HG02610 (cell line): ENCODE measurements around the gene SNTG2.
"Not testable (repeated sequence)": the region's sequence is repeated elsewhere in the genome, so short reads cannot be mapped to it uniquely, and the experiment has no call there.

ENCODE experiments used
- ATAC-seq: cut with Tn5 transposase; IDR thresholded peaks from one replicate; pipeline ENCODE4 v1.9.1; 2021; ENCODE audit warnings: mild to moderate bottlenecking, moderate library complexity; ENCODE audit not compliant: unreplicated experiment

The SNTG2 gene

DNA sequence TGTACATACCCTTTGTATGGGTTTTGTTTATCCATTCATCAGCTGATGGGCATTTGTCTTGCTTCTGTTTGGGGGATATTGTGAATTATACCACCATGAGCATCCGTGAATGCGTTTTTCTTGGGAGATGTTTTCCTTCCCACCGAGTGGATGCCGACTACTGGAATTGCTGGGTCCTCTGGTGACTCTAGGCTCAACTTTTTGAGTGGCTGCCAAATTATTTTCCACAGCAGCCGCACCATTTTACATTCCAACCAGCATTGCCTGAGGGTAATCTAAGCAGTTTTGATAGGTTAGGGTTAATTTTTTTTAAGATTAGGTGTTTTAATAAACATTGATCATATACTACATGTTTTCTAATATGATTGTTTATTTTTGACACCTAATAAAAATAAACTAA is 220.1 kb downstream of the SNTG2 start:
- ATAC-seq: no peak

DNA sequence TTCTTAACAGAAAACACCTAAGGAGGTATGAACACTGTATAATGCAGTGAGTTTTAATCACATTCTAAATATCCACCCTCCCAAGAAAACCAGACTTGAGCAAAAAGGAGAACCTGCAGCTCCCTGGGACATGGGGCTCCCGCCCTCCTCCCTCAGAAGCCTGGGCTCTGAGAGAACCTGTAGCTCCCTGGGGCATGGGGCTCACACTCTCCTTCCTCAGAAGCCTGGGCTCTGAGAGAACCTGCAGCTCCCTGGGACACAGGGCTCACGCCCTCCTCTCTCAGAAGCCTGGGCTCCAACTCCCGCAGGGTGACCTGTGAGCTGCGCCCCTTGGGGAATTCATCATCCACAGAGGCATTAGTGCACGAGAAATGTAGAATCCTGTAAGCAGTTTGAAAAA is 222.9 kb downstream of the SNTG2 start:
- no peak for ATAC-seq

DNA sequence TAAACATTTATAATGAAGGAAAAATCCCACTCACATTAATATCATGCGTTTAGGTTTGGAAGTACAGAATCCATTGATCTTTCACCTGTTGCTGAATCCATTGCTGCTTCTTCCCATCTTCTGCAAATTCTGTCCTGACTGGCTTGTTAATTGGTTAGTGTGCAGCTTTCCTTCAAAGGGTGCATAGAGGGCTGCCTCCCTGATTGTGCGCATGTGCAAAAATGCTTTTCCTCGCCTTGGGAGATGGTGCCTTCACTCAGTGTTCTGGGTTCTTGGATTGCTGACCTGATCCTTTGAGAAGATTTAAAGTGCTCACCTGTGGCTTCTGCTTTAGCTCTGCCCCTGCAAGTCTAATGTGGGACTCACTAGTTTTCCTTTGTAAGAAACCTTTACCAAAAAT is 231.2 kb downstream of the SNTG2 start:
- no peak for ATAC-seq

DNA sequence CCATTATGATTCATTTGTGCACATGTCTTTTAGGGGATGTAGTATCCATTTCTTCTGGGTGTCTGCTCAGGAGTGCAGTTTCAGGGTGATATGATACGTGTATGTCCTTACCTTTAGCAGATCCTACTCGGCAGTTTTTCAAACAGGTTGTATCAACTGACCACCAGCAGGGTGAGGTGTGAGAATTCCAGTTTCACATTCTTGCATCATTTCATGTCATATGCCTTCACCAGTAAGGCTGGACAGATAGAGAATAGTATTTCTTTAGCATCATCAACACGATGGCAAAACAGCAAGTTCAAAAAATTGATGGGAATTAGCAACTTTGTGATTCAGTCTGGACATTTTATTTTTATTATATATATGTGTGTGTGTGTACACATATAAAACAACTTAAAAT is 232.7 kb downstream of the SNTG2 start:
- ATAC-seq: no peak

DNA sequence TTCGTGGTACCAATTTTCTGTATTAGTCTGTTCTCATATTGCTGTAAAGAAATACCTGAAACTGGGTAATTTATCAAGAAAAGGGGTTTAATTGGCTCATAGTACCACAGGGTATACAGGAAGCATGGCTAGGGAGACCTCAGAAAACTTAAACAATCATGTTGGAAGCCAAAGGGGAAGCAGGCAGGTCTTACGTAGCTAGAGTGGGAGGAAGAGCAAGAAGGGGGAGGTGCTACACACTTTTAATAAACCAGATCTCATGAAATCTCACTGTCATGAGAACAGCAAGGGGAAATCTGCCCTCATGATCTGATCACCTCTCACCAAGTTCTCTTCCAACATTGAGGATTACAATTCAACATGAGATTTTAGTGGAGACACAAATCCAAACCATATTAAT is 235.8 kb downstream of the SNTG2 start:
- ATAC-seq: no peak

DNA sequence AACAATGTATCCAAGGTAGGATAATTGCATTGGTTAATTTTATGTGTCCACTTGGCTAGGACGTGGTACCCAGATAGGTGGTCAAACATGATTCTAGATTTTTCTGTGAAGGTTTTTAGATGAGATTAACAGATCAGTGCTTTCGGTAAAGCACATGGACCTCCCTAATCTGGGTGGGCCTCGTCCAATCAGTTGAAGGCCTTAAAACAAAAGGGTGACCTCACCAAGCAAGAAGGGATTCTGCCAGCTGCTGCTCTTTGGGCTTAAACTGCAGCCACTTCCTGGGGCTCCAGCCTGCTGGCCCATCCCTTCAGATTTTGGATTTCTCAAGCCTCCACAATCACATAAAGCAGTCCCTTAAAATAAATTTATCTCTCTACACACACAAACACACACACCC is 236.5 kb downstream of the SNTG2 start:
- ATAC-seq: no peak

DNA sequence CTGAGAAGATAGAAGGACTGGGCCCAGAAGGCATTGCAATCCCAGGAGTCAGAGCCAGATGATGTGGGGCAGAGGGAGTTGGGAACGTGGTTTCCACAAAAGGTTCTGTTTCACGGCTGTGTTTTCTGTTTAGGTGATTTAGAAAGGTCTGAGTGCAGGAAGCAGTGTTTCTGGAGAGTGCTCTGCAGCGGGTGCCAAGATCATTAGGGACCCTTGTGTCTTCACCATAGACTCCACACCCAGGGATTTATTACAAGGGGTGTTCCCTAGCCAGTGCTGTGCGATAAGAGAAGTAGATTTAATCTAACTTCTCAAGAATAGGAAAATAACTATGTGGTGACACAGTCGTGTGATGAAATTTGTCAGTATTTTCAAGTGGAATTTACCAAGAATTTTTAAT is 241.5 kb downstream of the SNTG2 start:
- ATAC-seq: no peak

DNA sequence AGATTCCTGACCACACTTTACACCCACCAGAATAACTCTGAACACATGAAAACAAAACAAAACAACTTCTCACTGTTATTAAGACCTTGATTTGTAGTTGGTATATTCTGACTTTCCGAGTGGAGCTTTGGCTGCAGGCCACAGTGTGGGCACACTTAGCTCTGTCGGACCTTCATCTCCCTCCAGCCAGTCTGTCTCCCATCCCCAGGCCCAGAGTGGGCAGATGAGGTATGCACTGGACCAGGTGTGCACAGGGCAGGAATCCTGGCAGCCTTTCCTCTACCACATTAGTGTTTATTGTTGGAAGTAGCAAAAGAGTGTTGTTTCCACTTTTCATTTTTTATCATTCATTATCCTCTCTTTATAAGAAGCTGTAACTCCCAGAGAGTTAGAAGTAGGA is 243.2 kb downstream of the SNTG2 start:
- ATAC-seq: no peak

DNA sequence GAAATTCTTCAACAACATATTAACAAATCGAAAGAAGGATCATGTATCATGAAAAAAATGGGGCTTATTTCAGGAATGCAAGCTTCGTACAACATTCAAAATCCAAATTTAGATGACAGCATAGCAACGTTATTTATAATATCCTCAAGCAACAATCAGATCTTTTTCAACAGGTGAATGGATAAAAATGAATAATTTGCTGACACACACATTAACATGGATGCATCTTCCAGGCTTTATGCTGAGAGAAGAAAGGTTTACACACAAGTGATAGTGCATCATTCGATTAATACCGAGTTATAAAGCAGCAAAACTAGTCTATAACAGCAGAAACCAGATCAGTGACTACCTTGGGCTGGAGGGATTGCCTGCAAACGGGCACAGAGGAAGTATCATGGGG is 253.1 kb downstream of the SNTG2 start:
- no peak for ATAC-seq

DNA sequence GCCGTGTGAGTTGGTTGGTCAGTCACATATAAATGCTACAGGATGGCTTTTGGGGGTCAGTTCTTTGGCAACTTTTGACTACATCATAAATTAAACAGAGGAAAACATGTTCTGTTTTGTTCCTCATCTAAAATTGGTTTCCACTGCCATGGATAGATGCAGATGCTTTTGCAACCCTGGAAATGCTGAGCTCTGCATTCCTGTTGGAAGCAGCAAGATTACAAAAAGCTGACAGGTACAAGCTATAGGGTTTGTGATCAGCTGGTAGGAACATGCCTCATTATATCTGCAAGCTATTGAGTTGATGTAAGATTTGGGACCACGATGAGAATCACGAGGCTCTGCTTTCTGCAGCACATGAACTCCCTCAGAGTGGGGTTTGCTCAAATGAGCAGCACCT is 255.2 kb downstream of the SNTG2 start:
- no peak for ATAC-seq

DNA sequence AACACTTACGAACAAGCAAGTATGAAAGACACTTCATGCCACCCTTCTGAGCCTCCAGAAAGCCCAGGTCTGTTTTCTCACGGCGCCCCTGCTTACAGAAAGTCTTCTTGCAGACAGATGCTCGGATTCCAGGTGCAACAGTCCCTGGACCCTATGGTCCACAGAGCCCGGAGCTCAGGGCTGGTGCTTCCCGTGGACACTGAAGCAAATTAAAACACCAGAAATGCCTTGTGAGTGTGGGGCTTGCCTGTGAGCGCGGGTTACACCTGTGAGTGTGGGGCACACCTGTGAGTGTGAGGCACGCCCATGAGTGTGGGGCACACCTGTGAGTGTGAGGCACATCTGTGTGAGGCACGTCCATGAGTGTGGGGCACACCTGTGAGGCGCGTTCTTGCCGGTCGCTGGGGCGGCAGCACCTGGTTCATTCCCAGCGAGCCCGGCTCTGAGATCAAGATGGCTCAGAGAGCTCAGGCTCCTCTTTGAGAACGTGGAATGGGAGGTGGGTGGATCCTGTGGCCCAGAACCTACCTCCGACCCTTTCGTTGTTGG is 257.4 kb downstream of the SNTG2 start:
- no peak for ATAC-seq

DNA sequence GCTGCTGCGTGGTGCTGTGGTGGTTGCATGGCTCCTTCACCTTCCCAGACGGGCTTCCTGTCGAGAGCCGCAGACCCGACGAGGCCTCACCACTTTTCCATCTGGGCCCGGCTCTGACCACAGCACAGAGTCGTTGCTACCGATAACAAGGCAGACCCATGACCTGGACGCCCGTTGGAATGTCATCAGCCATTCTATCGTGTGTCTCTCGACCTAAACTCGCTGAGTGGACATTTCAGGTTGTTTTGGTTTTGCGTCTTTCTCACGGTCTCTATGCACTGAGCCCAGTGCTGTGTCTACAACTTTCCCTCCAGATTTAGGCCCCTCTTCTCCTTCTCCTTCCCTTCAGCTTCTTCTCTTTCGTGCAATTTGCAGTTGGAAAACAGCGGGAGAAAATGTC is 257.9 kb downstream of the SNTG2 start:
- no peak for ATAC-seq

DNA sequence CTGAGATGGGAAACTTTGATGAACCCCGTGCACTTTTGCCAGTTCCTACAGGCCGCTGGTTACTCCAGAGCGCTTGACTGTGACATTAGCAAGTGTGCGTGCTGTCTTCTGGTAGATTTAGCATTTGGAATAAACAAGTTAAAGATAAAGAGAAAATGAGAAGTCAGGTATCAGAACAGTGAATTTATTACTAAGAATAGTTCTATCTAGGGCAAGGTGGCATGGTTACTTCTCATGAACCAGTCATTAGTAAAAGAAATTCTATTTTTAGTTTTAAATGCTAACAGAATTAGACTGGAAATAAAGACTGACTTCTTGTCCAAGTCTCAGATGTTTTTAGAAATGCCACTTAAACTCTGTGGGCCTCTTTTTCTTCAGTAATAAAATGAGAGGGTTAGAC is 258.6 kb downstream of the SNTG2 start:
- no peak for ATAC-seq

DNA sequence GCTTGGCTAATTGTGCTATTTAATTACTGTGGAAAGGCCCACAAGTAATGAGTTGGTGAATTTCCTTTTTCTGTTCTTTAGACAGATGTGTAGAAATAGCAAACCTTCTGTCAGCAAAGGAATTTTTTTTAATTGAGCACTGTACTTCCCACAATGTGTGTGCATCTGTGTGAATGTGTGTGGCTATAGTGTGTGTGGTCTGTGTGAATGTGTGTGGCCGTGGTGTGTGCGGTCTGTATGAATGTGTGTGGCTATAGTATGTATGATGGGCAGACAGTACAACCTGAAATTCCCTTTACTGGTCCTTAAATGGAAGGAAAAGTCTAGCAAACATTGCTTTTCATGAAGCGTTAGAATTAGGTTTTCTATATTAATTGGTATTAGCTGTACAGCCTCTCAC is 259.1 kb downstream of the SNTG2 start:
- ATAC-seq: no peak

DNA sequence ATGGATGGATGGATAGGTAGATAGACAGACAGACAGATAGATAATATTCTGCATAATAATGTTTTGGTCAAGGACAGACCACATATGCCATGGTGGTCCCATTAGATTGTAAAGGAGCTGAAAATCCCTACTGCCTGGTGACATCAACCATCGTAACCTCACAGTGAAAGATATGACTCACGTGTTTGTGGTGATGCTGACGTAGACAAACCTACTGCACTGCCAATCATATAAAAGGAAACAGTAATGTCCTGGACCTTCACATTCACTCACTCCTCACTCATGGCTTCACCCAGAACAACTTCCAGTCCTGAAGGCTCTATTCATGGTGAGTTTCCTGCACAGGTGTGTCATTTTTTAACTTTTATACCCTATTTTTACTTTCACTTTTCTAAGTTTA is 259.7 kb downstream of the SNTG2 start:
- no peak for ATAC-seq

DNA sequence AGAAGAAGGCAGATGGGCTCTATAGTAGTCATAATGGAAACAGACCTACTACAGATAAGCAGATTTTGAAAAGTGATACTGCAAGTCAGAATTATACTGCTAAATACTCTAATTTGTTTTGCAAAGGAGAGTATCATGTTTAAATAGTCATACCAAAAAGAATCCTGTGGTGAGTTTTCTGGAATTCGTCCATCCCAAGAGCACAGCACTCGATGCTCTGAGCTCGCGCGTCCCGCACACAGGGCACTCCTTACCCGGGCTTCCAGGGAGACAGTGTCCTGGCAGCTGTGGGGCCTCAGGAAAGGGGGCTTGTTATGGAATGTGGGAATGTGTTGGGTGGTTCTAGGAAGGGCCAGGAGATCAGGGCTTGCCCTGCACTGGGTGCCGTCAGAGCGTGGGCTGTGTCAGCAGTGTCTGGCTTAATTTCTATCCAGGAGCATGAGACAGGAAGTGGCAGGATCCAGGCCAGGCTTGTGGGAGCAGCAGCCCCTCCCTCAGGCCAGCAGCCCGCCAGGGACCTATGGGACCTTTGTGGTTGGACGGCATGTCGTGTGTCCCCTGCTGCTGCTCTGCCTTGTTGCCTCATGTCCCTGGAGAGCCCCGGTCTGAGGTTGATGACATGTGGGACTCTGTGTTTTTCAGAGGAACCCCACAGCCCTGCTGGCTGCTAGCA is 269.4 kb downstream of the SNTG2 start:
- ATAC-seq: no peak

DNA sequence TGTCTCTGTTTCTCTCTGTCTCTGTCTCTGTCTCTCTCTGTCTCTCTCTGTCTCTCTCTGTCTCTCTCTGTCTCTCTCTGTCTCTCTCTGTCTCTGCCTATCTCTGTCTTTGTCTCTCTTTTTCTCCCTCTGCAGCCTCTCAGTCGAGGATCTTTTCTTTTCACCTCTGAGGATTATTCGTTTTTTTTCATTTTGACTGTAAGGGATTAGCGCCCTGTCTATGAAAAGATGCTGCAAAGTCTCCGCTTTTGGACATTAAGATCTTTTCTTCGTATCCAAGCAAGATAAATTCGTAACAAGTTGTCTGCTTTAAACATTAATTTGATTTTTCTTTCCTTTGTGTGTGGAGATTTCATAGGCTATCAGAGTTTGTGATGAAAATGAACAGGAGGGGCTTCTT is 271.4 kb downstream of the SNTG2 start:
- ATAC-seq: no peak

DNA sequence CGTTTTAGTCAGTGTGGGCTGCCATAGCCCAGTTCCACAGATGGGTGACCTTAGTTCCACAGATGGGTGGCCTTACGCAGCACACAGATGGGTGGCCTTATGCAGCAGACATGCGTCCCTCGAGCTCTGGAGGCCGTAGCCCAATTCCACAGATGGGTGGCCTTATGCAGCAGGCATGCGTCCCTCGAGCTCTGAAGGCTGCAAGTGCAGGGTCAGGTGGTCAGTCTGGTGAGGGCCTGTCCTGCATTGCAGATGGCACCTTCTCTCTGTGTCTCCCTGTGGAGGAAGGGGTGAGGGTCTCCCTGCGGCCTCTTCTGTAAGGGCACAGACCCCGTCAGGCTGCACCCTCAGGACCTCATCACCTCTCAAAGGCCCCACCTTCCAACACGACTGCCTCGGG is 273.1 kb downstream of the SNTG2 start:
- ATAC-seq: no peak

DNA sequence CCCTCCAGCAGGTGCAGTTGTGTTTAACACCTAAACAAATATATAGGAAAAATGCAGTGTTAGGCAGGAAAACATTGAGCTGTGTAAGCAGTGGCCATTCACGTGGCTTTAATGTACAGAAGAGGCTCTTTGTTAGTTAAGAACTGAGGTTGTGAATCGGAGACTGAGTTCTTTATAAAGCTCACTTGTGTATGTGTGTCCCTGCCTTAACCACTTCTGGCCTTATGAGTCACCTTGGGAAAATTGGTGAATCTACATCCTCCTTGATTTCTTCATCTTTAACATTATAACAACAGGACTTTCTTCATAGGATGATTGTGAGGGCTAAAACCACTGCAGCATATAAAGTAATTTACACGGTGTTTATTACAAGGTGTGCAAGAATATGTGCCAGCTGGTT is 274.3 kb downstream of the SNTG2 start:
- no peak for ATAC-seq

DNA sequence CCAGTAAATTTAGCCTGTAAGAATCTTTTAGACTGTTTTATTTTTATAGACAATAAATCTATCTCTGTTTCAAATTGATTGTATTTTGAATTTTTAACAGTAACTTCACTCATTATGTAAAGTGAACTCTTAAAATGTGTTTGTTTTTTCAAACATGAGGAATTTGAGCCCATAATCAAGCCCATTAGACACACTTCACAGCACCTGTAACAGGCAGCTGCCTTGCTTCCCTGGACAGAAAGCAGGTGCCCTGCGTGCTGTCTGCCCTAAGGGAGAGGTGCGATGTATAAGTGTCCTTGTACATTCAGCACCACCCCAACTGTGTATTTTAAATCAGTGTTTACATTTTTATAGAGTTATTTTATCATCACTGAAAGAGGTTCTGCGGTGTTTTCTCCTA is 276.1 kb downstream of the SNTG2 start:
- ATAC-seq: no peak

DNA sequence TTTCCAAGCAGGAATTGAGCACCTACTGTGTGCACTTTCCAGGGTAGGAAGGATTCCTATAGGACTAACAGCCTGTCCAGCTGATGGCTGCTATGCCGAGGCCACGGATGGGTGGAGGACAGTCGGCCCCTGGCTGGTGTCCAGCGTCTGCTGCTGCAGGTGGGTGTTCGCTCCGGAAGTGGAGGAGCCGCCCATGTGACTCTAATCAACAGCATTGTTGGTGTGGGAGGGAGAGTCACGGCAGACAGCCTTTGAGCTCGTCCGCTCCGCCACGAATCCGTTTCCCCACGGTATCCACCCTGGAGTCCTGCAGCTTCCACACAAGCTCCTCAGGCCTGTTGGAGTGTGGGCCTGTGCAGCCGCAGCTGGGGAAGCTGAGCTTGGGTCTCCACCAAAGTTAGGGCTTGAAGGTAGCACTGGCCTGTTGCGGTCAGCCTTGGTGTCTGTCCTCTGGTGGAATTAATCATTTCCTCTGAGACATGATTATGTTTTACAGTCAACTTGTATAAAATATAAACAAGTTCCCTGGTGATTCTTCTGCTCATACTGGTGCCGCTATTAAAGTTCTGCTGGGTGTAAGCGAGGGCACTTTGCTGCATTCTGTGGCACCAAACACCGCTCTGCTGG is 276.7 kb downstream of the SNTG2 start:
- no peak for ATAC-seq

DNA sequence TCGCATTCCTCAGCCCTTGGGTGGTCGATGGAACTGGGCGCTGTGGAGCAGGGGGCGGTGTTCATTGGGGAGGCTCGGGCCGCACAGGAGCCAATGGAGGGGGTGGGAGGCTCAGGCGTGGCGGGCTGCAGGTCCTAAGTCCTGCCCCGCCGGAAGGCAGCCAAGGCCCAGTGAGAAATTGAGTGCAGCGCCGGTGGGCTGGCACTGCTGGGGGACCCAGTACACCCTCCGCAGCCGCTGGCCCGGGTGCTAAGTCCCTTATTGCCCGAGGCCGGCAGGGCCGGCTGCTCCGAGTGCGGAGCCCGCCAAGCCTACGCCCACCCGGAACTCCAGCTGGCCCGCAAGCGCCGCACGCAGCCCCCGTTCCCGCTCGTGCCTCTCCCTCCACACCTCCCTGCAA is 278.9 kb downstream of the SNTG2 start:
- not testable (repeated sequence) for ATAC-seq
